ENCODE results near the gene SMYD3.

DNA sequence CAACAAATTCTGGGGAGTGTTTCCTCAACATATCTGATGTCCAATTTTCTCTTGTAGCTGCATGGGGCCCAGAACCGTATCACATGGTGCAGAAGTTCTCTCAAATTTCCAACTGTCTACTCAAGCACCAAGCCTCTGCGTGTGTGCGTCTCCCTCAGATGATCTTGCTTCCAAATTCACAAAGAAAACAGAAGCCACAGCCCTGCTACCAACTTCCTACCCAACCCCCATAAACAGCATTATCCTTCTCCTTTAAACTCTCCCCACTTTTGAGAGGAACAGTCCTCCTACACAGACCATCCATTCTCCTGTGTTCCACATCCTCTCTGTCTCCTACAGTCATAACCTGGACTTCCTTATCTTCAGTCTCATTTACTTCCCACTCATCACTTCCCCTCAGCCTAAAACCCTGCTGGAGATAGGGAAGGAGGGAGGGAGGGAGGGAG, 354.1 kb downstream of the SMYD3 start:
- TF ChIP-seq, protein P1, sequence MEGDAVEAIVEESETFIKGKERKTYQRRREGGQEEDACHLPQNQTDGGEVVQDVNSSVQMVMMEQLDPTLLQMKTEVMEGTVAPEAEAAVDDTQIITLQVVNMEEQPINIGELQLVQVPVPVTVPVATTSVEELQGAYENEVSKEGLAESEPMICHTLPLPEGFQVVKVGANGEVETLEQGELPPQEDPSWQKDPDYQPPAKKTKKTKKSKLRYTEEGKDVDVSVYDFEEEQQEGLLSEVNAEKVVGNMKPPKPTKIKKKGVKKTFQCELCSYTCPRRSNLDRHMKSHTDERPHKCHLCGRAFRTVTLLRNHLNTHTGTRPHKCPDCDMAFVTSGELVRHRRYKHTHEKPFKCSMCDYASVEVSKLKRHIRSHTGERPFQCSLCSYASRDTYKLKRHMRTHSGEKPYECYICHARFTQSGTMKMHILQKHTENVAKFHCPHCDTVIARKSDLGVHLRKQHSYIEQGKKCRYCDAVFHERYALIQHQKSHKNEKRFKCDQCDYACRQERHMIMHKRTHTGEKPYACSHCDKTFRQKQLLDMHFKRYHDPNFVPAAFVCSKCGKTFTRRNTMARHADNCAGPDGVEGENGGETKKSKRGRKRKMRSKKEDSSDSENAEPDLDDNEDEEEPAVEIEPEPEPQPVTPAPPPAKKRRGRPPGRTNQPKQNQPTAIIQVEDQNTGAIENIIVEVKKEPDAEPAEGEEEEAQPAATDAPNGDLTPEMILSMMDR (IDR thresholded peaks at IDR 0.05) = no peak
- TF ChIP-seq POLR2AphosphoS5 (IDR thresholded peaks at IDR 0.05; ENCODE audit: insufficient read depth in 1 of 2, low read depth in 1 of 2) (no peak), POLR2A (IDR thresholded peaks at IDR 0.05) (no peak)
